ENCODE measurements around the gene TTC27. TPM values are rescaled to one million over a fixed set of nuclear protein-coding genes. Genes with fewer than 3 reads are reported as not detected.

TTC27 gene
- total and polyA plus RNA-seq, 4 donors: 3.5 to 13.5 (median 6.3) TPM

GRCh38 chr2:32738939-32739338, 111.1 kb downstream of the TTC27 start (continued):
- TF ChIP-seq ZBTB33 (IDR thresholded peaks at IDR 0.05) (no peak), HNF4G (IDR thresholded peaks at IDR 0.05) (no peak), RXRA (IDR thresholded peaks at IDR 0.05) (no peak), YY1 (IDR thresholded peaks at IDR 0.05) (no peak), ATF3 (IDR thresholded peaks at IDR 0.05) (no peak)

- Histone ChIP-seq H3K9me3 (ENCODE audit: control insufficient read depth in 4 of 4, low read length in 3 of 4) (no peaks in the 10 kb centered on the region), H3K27ac (ENCODE audit: low read depth in 1 of 2, low read length in 2 of 2) (no peak overlapping the region), H3K4me3 (ENCODE audit: low read depth in 1 of 3, low read length in 3 of 3) (no peak overlapping the region), H3K36me3 (ENCODE audit: control insufficient read depth in 4 of 4, insufficient read depth in 3 of 4, low read depth in 1 of 4, low read length in 3 of 4) (peaks cover 0 to 6% (median 2%) of the 10 kb centered on the region in 4 donors), H3K27me3 (ENCODE audit: control insufficient read depth in 4 of 4, insufficient read depth in 4 of 4, low read length in 3 of 4) (no peaks in the 10 kb centered on the region), H3K9ac (ENCODE audit: low read depth in 1 of 2, low read length in 2 of 2) (no peak overlapping the region), H3K4me1 (ENCODE audit: control insufficient read depth in 4 of 4, insufficient read depth in 4 of 4, low read length in 3 of 4) (no peaks in the 10 kb centered on the region)
- 85% methylated on average over 2 of the region's 2 CpGs for WGBS
- TF ChIP-seq GABPA (IDR thresholded peaks at IDR 0.05 in 1 of 2, conservative IDR thresholded peaks at IDR 0.05 in 1 of 2) (no peak), RAD21 (IDR thresholded peaks at IDR 0.05) (no peak)
- DNase-seq (ENCODE audit: low spot score): no peak
Measured at GRCh38 chr2:32739664-32740063, 111.8 kb downstream of the TTC27 start.

- TF ChIP-seq HNF4A (conservative IDR thresholded peaks at IDR 0.05): no peak
- TF ChIP-seq CTCF (IDR thresholded peaks at IDR 0.05; ENCODE audit: low read depth, low read length, missing input control): no peak
- TF ChIP-seq GABPA (IDR thresholded peaks at IDR 0.05 in 1 of 2, conservative IDR thresholded peaks at IDR 0.05 in 1 of 2): no peak
- no peak for TF ChIP-seq EGR1 (IDR thresholded peaks at IDR 0.05; ENCODE audit: low read depth in 2 of 2)
- TF ChIP-seq HNF4G (IDR thresholded peaks at IDR 0.05): no peak
- TF ChIP-seq RAD21 (IDR thresholded peaks at IDR 0.05): no peak
- TF ChIP-seq MAX (IDR thresholded peaks at IDR 0.05): no peak
- TF ChIP-seq FOXA2 (IDR thresholded peaks at IDR 0.05): no peak
- TF ChIP-seq, protein P1, sequence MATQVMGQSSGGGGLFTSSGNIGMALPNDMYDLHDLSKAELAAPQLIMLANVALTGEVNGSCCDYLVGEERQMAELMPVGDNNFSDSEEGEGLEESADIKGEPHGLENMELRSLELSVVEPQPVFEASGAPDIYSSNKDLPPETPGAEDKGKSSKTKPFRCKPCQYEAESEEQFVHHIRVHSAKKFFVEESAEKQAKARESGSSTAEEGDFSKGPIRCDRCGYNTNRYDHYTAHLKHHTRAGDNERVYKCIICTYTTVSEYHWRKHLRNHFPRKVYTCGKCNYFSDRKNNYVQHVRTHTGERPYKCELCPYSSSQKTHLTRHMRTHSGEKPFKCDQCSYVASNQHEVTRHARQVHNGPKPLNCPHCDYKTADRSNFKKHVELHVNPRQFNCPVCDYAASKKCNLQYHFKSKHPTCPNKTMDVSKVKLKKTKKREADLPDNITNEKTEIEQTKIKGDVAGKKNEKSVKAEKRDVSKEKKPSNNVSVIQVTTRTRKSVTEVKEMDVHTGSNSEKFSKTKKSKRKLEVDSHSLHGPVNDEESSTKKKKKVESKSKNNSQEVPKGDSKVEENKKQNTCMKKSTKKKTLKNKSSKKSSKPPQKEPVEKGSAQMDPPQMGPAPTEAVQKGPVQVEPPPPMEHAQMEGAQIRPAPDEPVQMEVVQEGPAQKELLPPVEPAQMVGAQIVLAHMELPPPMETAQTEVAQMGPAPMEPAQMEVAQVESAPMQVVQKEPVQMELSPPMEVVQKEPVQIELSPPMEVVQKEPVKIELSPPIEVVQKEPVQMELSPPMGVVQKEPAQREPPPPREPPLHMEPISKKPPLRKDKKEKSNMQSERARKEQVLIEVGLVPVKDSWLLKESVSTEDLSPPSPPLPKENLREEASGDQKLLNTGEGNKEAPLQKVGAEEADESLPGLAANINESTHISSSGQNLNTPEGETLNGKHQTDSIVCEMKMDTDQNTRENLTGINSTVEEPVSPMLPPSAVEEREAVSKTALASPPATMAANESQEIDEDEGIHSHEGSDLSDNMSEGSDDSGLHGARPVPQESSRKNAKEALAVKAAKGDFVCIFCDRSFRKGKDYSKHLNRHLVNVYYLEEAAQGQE (IDR thresholded peaks at IDR 0.05): no peak
- no peak for TF ChIP-seq FOXA1 (IDR thresholded peaks at IDR 0.05)
- TF ChIP-seq JUND (IDR thresholded peaks at IDR 0.05): no peak
- no peak for TF ChIP-seq NR2F2 (IDR thresholded peaks at IDR 0.05)
- TF ChIP-seq ATF3 (IDR thresholded peaks at IDR 0.05): no peak
- TF ChIP-seq SP1 (IDR thresholded peaks at IDR 0.05): no peak
- DNase-seq (ENCODE audit: low spot score): no peak
- Histone ChIP-seq H3K27ac (ENCODE audit: low read depth in 1 of 2, low read length in 2 of 2) (no peak overlapping the region), H3K9me3 (ENCODE audit: control insufficient read depth in 4 of 4, low read length in 3 of 4) (no peaks in the 10 kb centered on the region), H3K4me1 (ENCODE audit: control insufficient read depth in 4 of 4, insufficient read depth in 4 of 4, low read length in 3 of 4) (peaks cover 0 to 6% (median 3%) of the 10 kb centered on the region in 4 donors), H3K27me3 (ENCODE audit: control insufficient read depth in 4 of 4, insufficient read depth in 4 of 4, low read length in 3 of 4) (no peaks in the 10 kb centered on the region), H3K9ac (ENCODE audit: low read depth in 1 of 2, low read length in 2 of 2) (no peak overlapping the region), H3K36me3 (ENCODE audit: control insufficient read depth in 4 of 4, insufficient read depth in 3 of 4, low read depth in 1 of 4, low read length in 3 of 4) (peaks cover 0 to 6% (median 2%) of the 10 kb centered on the region in 4 donors), H3K4me3 (ENCODE audit: low read depth in 1 of 3, low read length in 3 of 3) (no peak overlapping the region)
- WGBS: 100% methylated on average over 1 of the region's 1 CpG
Measured at GRCh38 chr2:32741575-32741974, 113.7 kb downstream of the TTC27 start.

Measured in liver (tissue), 9 donors.